HCT116 (cell line): Measurements from ENCODE around the gene CNNM3. TPM values are rescaled to one million over a fixed set of nuclear protein-coding genes. Genes with fewer than 3 reads are reported as not detected.

Experiments used
- ATAC-seq: fragments of 200-7000 bp; cut with Tn5 transposase; 2 replicates; pipeline ENCODE4 v1.9.1; 2020; ENCODE audit warnings: mild to moderate bottlenecking, moderate library complexity
- BruUV-seq: library from RNA; stranded (reverse); fragments of 400-500 nt; replicated peaks from 2 replicates; lab custom pipeline; 2021; lab: Mats Ljungman, UMichigan
- CTCF ChIA-PET: fragments of 300-600 bp; sonication (Branson Sonifier 250); formaldehyde crosslinking; loops from one replicate; lab custom pipeline; 2021; ENCODE audit warnings: antibody characterized with exemption; lab: Charles Lee
- POLR2A ChIA-PET: fragments of 300-600, 350-600 bp; sonication (Branson Sonifier 250); formaldehyde crosslinking; loops from one replicate; lab custom pipeline; 2021; ENCODE audit warnings: antibody characterized with exemption; lab: Charles Lee
- RAD21 ChIA-PET, 2 experiments: fragments of 300-600 bp; sonication (Branson Sonifier 250); formaldehyde crosslinking; loops; one replicate each; lab custom pipeline; 2023; ENCODE audit warnings: low total read pairs in 2 of 2; ENCODE audit not compliant: uncharacterized antibody in 2 of 2, unreplicated experiment in 2 of 2, low non-redundant PET in 1 of 2; lab: Charles Lee
- DNase-seq: peaks from one replicate; pipeline ENCODE4 v3.0.0-alpha.2; 2010; ENCODE audit warnings: low read depth, low spot score
- H2AFZ ChIP-seq: fragments of 200-600 bp; shearing (Covaris generic), sonication (generic); 2 replicates; pipeline ENCODE4 v1.6.1; 2017; ENCODE audit warnings: low read depth, mixed run types, mixed read lengths, antibody characterized with exemption, low read length; ENCODE audit not compliant: poor library complexity, severe bottlenecking
- H3K27ac ChIP-seq: 2 replicates; pipeline ENCODE4 v1.5.1; 2012; ENCODE audit warnings: low read depth, low read length
- H3K27me3 ChIP-seq: fragments of 200-600 bp; sonication (generic); 2 replicates; pipeline ENCODE4 v1.6.1; 2016; ENCODE audit warnings: mixed run types, low read length, mixed read lengths; ENCODE audit not compliant: insufficient read depth
- H3K36me3 ChIP-seq, 2 experiments: fragments of 200-500 bp in 1 of 2; fragments of 200-600 bp in 1 of 2; sonication (Bioruptor generic) in 1 of 2; sonication (generic) in 1 of 2; 2 replicates each; pipeline versions ENCODE4 v1.5.1 to v1.6.1; 2014 to 2016; ENCODE audit warnings: low read length in 2 of 2, inconsistent platforms in 1 of 2, mixed read lengths in 1 of 2, mixed run types in 1 of 2; ENCODE audit not compliant: insufficient read depth in 2 of 2, control insufficient read depth in 1 of 2
- H3K4me1 ChIP-seq, 2 experiments: fragments of 200-600 bp in 1 of 2; sonication (generic) in 1 of 2; 2 replicates each; pipeline versions ENCODE4 v1.5.1 to v1.6.1; 2012 to 2017; ENCODE audit warnings: low read length in 2 of 2, inconsistent platforms in 1 of 2, mild to moderate bottlenecking in 1 of 2, mixed read lengths in 1 of 2, mixed run types in 1 of 2, moderate library complexity in 1 of 2; ENCODE audit not compliant: insufficient read depth in 2 of 2, control insufficient read depth in 1 of 2
- H3K4me2 ChIP-seq: fragments of 200-600 bp; sonication (generic); 2 replicates; pipeline ENCODE4 v1.6.1; 2017; ENCODE audit warnings: mixed run types, low read length, mixed read lengths
- H3K4me3 ChIP-seq, 2 experiments: fragments of 200-600 bp in 1 of 2; sonication (generic) in 1 of 2; replicated peaks in 1 of 2; 2 replicates each; pipeline ENCODE4 v1.5.1; 2011 to 2016; ENCODE audit warnings: low read length in 2 of 2, control low read depth in 1 of 2, low read depth in 1 of 2, mild to moderate bottlenecking in 1 of 2, mixed read lengths in 1 of 2, mixed run types in 1 of 2
- H3K79me2 ChIP-seq: fragments of 200-600 bp; sonication (generic); 2 replicates; pipeline ENCODE4 v1.6.1; 2017; ENCODE audit warnings: mild to moderate bottlenecking, mixed run types, low read length, moderate library complexity, mixed read lengths; ENCODE audit not compliant: insufficient read depth
- H3K9ac ChIP-seq: fragments of 200-600 bp; sonication (generic); 2 replicates; pipeline ENCODE4 v1.6.1; 2016; ENCODE audit warnings: low read length, mixed read lengths
- H3K9me2 ChIP-seq: fragments of 200-600 bp; sonication (generic), shearing (Covaris generic); 2 replicates; pipeline ENCODE4 v1.6.1; 2017; ENCODE audit warnings: mixed run types, mild to moderate bottlenecking, moderate library complexity; ENCODE audit not compliant: insufficient read depth
- H3K9me3 ChIP-seq, 2 experiments: fragments of 200-500 bp in 1 of 2; fragments of 200-600 bp in 1 of 2; sonication (Bioruptor generic) in 1 of 2; sonication (generic) in 1 of 2; 2 replicates each; pipeline ENCODE4 v1.6.1; 2014 to 2017; ENCODE audit warnings: low read length in 2 of 2, mixed read lengths in 2 of 2, inconsistent platforms in 1 of 2, low read depth in 1 of 2, mild to moderate bottlenecking in 1 of 2, mixed run types in 1 of 2, moderate library complexity in 1 of 2; ENCODE audit not compliant: control insufficient read depth in 1 of 2, insufficient read depth in 1 of 2
- H4K20me1 ChIP-seq: fragments of 200-600 bp; sonication (generic), shearing (Covaris generic); 2 replicates; pipeline ENCODE4 v1.6.1; 2017; ENCODE audit warnings: mixed run types, mild to moderate bottlenecking, moderate library complexity; ENCODE audit not compliant: insufficient read depth
- CBX3 ChIP-seq: IDR thresholded peaks from 2 replicates; pipeline ENCODE4 v1.6.1; 2012; ENCODE audit warnings: low read depth
- CEBPB ChIP-seq: IDR thresholded peaks from 2 replicates; pipeline ENCODE4 v1.6.1; 2012; ENCODE audit warnings: low read depth
- EGR1 ChIP-seq: IDR thresholded peaks from 2 replicates; pipeline ENCODE4 v1.6.1; 2012; ENCODE audit warnings: low read depth
- EZH2 ChIP-seq: fragments of 200-600 bp; sonication (generic); IDR thresholded peaks from 2 replicates; pipeline ENCODE4 v1.6.1; 2017; ENCODE audit warnings: antibody characterized with exemption, mixed run types
- EZH2phosphoT487 ChIP-seq: fragments of 200-600 bp; IDR thresholded peaks from 2 replicates; pipeline ENCODE4 v1.6.1; 2018; ENCODE audit warnings: antibody characterized with exemption, borderline replicate concordance
- FOSL1 ChIP-seq: IDR thresholded peaks from 2 replicates; pipeline ENCODE4 v1.6.1; 2012; ENCODE audit warnings: low read depth
- POLR2A ChIP-seq: IDR thresholded peaks from 2 replicates; pipeline ENCODE4 v1.7.0; 2011; ENCODE audit warnings: borderline replicate concordance; ENCODE audit not compliant: insufficient read depth, insufficient read length; ENCODE audit errors: extremely low read depth
- POLR2AphosphoS5 ChIP-seq: IDR thresholded peaks from 2 replicates; pipeline ENCODE4 v1.6.1; 2011; ENCODE audit warnings: mild to moderate bottlenecking, low read depth, low read length, moderate library complexity
- SP1 ChIP-seq: IDR thresholded peaks from 2 replicates; pipeline ENCODE4 v1.6.1; 2012; ENCODE audit warnings: low read depth
- TCF7L2 ChIP-seq: IDR thresholded peaks from 2 replicates; pipeline ENCODE4 v1.7.0; 2011; ENCODE audit warnings: borderline replicate concordance, inconsistent platforms; ENCODE audit not compliant: insufficient read depth, insufficient read length; ENCODE audit errors: extremely low read depth
- ZNF274 ChIP-seq: fragments of 200-500 bp; sonication (Bioruptor generic); IDR thresholded peaks from 2 replicates; pipeline ENCODE4 v1.6.1; 2014; ENCODE audit warnings: mild to moderate bottlenecking, low read depth, low read length, inconsistent platforms
- intact Hi-C: fragments of 100-400 bp; cut with micrococcal nuclease; formaldehyde crosslinking; loops from 2 replicates; pipeline ENCODE4 v1.10.0; 2022
- total RNA-seq: library from RNA; stranded (reverse); gene quantifications from one replicate; pipeline ENCODE4 v1.2.1, GENCODE V29; 2021; ENCODE audit not compliant: unreplicated experiment
- TF ChIP-seq, protein P1 (sequence below): IDR thresholded peaks from 2 replicates; pipeline ENCODE4 v1.6.1; 2012
- TF ChIP-seq, protein P2 (sequence below): IDR thresholded peaks from 2 replicates; pipeline ENCODE4 v1.6.1; 2012
- TF ChIP-seq, protein P3 (sequence below): IDR thresholded peaks from 2 replicates; pipeline ENCODE4 v1.6.1; 2011; ENCODE audit warnings: mild to moderate bottlenecking, low read length, moderate library complexity; ENCODE audit not compliant: insufficient replicate concordance; ENCODE audit errors: extremely low read depth

The CNNM3 gene
- total RNA-seq, 1 experiment from 2014 or later = 31.1 TPM

DNA sequence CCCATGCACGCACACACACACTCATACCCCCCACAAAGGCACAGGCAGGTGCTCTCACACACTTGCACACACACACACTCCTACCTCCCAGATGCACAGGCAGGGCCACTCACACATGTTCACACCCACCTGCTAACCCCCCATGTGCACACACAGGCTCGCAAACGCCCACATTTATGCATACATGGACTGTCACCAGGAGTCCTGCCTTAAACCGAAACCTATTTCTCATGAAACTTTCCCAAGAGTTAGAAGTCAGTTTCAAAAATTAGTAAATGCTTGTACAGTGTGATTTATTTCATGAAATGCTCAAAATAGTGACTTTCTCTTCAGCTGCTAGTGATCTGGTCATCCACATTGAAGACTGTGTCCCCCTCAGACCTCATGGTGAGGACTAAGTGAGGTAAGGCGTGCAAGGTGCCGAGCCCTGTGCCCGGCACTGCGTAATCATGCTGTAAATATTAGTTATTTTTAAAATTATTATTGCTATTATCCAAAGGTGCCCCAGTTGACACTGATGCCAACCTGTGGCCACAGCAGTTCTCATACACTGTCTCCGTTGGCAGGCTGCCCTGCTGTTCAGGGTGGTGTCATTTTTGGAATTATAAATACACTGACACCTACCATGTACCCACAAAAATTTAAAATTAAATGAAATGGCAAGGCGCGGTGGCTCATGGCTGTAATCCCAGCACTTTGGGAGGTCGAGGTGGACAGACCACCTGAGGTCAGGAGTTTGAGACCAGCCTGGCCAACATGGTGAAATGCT is 43.0 kb upstream of the CNNM3 start:
- Histone ChIP-seq H3K79me2 (no peaks in the 10 kb centered on the region), H3K4me1 (peaks cover 0 to 7% of the 10 kb centered on the region in 2 experiments; a peak in 1 of 4 replicates), H3K36me3 (0 out of 4 replicates have a peak, but pooled peaks cover 0 to 4% of the 10 kb centered on the region in 2 experiments), H3K4me3 (no peak overlapping the region), H2AFZ (no peak overlapping the region), H3K4me2 (no peak overlapping the region), H4K20me1 (no peaks in the 10 kb centered on the region), H3K27ac (no peak overlapping the region), H3K9me2 (no peaks in the 10 kb centered on the region), H3K9me3 (no peaks in the 10 kb centered on the region), H3K9ac (no peak overlapping the region), H3K27me3 (no peaks in the 10 kb centered on the region)
- RAD21 ChIA-PET = no interaction called here
- POLR2A ChIA-PET = no interaction called here
- ATAC-seq = no peak
- BruUV-seq = no TSS peak
- no peak for TF ChIP-seq FOSL1
- TF ChIP-seq, protein P1, sequence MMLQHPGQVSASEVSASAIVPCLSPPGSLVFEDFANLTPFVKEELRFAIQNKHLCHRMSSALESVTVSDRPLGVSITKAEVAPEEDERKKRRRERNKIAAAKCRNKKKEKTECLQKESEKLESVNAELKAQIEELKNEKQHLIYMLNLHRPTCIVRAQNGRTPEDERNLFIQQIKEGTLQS = no peak
- TF ChIP-seq SP1 = no peak
- no peak for TF ChIP-seq EGR1
- no peak for TF ChIP-seq EZH2phosphoT487
- TF ChIP-seq POLR2A = no peak
- no peak for TF ChIP-seq ZNF274
- TF ChIP-seq CEBPB = no peak
- TF ChIP-seq, protein P2, sequence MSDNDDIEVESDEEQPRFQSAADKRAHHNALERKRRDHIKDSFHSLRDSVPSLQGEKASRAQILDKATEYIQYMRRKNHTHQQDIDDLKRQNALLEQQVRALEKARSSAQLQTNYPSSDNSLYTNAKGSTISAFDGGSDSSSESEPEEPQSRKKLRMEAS = no peak
- TF ChIP-seq, protein P3, sequence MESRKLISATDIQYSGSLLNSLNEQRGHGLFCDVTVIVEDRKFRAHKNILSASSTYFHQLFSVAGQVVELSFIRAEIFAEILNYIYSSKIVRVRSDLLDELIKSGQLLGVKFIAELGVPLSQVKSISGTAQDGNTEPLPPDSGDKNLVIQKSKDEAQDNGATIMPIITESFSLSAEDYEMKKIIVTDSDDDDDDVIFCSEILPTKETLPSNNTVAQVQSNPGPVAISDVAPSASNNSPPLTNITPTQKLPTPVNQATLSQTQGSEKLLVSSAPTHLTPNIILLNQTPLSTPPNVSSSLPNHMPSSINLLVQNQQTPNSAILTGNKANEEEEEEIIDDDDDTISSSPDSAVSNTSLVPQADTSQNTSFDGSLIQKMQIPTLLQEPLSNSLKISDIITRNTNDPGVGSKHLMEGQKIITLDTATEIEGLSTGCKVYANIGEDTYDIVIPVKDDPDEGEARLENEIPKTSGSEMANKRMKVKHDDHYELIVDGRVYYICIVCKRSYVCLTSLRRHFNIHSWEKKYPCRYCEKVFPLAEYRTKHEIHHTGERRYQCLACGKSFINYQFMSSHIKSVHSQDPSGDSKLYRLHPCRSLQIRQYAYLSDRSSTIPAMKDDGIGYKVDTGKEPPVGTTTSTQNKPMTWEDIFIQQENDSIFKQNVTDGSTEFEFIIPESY = no peak
- no peak for TF ChIP-seq TCF7L2
- no peak for TF ChIP-seq EZH2
- TF ChIP-seq POLR2AphosphoS5 = no peak
- no peak for TF ChIP-seq CBX3
- DNase-seq = no peak
- intact Hi-C loops = no loop called here
- CTCF ChIA-PET = no interaction called here
